GM19351 (cell line): ENCODE results near the gene TFPT.

ENCODE experiments used
- ATAC-seq: cut with Tn5 transposase; IDR thresholded peaks from one replicate; pipeline ENCODE4 v1.9.1; 2021; ENCODE audit warnings: mild to moderate bottlenecking, moderate library complexity; ENCODE audit not compliant: unreplicated experiment

Gene TFPT

GRCh38 chr19:54149021-54149812 is 33.8 kb upstream of the TFPT start:
- no peak for ATAC-seq

GRCh38 chr19:54148158-54148557 is 32.7 kb upstream of the TFPT start:
- no peak for ATAC-seq

- no peak for ATAC-seq
Measured at GRCh38 chr19:54147676-54148075, 32.2 kb upstream of the TFPT start.

GRCh38 chr19:54145541-54146158 is 30.2 kb upstream of the TFPT start:
- ATAC-seq: no peak

GRCh38 chr19:54142166-54142780 is 26.8 kb upstream of the TFPT start:
- ATAC-seq: no peak

- no peak for ATAC-seq
Measured at GRCh38 chr19:54141356-54141755, 25.9 kb upstream of the TFPT start.

- ATAC-seq: no peak
Measured at GRCh38 chr19:54138489-54139256, 23.2 kb upstream of the TFPT start.

- ATAC-seq: no peak
Measured at GRCh38 chr19:54137699-54138488, 22.4 kb upstream of the TFPT start, which contains the start of gene CNOT3. Gene CNOT3, plus strand, starts transcription at chr19:54137762. Its CDS starts 5,217 bp downstream, at chr19:54142979.

GRCh38 chr19:54136864-54137698 is 21.6 kb upstream of the TFPT start:
- peak; percentile 73 for ATAC-seq

- ATAC-seq: no peak
Measured at GRCh38 chr19:54136086-54136863, 20.8 kb upstream of the TFPT start.

- ATAC-seq: no peak
Measured at GRCh38 chr19:54133957-54134590, 18.6 kb upstream of the TFPT start.

GRCh38 chr19:54133312-54133956 is 18.0 kb upstream of the TFPT start:
- ATAC-seq: no peak

GRCh38 chr19:54129617-54129996 is 14.2 kb upstream of the TFPT start:
- no peak for ATAC-seq

GRCh38 chr19:54128796-54129616 is 13.5 kb upstream of the TFPT start:
- ATAC-seq: no peak

- ATAC-seq: no peak
Measured at GRCh38 chr19:54128441-54128725, 12.9 kb upstream of the TFPT start.

GRCh38 chr19:54127688-54128440 is 12.4 kb upstream of the TFPT start:
- no peak for ATAC-seq

- ATAC-seq: no peak
Measured at GRCh38 chr19:54125713-54126112, 10.3 kb upstream of the TFPT start.
